Gastrocnemius medialis (tissue), 4 donors: ENCODE results near the gene ISLR.
"Not testable (repeated sequence)": the region's sequence is repeated elsewhere in the genome, so short reads cannot be mapped to it uniquely, and the experiment has no call there.

Source experiments
- POLR2A ChIP-seq, 2 donors: fragments of 450-650 bp; IDR thresholded peaks; one replicate each; pipeline ENCODE4 v1.6.1; 2017; ENCODE audit warnings: antibody characterized with exemption in 2 of 2, mild to moderate bottlenecking in 2 of 2, moderate library complexity in 2 of 2
- TF ChIP-seq, protein P1 (sequence below), 5 experiments: fragments of 450-650 bp in 3 of 5; fragments of 200-600 bp in 2 of 5; sonication (generic) in 2 of 5; IDR thresholded peaks in 4 of 5; conservative IDR thresholded peaks in 1 of 5; 1 replicate in 4 of 5; 2 replicates in 1 of 5; pipeline ENCODE4 v1.5.1; 2016 to 2019; ENCODE audit warnings: antibody characterized with exemption in 5 of 5, mild to moderate bottlenecking in 3 of 5, moderate library complexity in 3 of 5

DNA sequence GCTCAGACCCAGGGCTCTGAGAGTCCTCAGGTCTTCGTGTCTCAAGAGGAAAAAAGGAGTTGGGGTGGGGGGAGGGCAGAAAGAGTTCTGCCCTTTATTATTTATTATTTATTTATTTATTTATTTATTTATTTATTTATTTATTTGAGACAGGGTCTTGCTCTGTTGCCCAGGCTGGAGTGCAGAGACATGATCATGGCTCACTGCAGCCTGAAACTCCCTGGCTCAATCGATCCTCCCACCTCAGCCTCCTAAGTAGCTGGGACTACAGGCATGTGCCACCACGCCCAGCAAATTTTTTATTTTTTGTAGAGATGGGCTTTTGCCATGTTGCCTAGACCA, 11.3 kb upstream of the ISLR start:
- TF ChIP-seq, protein P1, sequence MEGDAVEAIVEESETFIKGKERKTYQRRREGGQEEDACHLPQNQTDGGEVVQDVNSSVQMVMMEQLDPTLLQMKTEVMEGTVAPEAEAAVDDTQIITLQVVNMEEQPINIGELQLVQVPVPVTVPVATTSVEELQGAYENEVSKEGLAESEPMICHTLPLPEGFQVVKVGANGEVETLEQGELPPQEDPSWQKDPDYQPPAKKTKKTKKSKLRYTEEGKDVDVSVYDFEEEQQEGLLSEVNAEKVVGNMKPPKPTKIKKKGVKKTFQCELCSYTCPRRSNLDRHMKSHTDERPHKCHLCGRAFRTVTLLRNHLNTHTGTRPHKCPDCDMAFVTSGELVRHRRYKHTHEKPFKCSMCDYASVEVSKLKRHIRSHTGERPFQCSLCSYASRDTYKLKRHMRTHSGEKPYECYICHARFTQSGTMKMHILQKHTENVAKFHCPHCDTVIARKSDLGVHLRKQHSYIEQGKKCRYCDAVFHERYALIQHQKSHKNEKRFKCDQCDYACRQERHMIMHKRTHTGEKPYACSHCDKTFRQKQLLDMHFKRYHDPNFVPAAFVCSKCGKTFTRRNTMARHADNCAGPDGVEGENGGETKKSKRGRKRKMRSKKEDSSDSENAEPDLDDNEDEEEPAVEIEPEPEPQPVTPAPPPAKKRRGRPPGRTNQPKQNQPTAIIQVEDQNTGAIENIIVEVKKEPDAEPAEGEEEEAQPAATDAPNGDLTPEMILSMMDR (IDR thresholded peaks at IDR 0.05 in 4 of 5, conservative IDR thresholded peaks at IDR 0.05 in 1 of 5), result not testable (repeated sequence)
- not testable (repeated sequence) for TF ChIP-seq POLR2A (IDR thresholded peaks at IDR 0.05)
